Activated CD4-positive, alpha-beta T cell treated with anti-CD3 and anti-CD28 coated beads, Interleukin-2, Interleukin-6, amounts not matched to agents 100 ng/mL and 50 ng/mL, durations not matched to agents 16 hours and 8 hours (primary cell): Measurements from ENCODE around the gene MIS18A.
A peak's percentile ranks its signal among the peaks of the same experiment; 100 is the strongest.
"Not testable (repeated sequence)": the region's sequence is repeated elsewhere in the genome, so short reads cannot be mapped to it uniquely, and the experiment has no call there.

Experiments
- DNase-seq: peaks from one replicate; pipeline ENCODE4 v3.0.0-alpha.2; 2020

Gene MIS18A

DNA sequence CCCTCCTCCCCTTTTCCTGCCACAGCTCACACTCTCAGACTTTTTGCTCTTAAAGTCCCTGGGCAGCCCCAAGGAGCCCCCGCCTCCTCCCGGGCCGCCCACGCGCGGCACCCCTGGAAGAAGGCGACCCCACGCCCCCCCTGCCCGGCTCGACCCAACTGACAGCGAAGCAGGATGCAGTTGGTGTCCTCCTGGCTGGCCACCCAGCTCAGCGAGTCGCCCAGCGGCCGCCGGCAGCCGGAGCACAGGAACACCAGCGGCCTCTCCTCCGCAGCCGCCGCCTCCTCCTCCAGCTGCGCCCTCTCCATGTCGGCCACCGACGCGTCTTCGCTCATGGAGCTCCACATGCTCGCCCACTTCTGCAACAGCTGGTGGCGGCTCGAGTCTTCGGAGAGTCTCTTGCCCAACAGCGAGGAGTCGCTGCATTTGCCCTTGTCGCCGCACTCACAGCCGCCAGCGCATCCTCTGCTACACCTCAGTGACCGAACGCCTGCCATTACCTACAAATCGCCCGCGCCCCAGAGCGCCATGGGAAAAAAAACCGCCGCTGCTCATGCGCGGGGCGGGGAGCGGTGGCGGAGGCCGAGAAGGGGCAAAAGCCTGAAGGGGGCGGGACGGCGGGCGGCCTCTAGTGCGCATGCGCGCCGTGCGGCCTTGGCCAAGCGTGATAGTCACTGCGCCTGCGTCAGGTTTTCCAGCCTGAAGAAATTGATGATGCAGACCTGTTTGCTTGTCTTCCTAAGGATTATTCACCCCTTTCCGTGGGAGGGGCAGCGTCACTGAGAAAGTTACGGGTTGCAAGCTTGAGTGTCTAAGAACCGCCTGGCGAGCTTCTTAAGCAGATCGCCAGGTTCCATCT lies at the start of gene MIS18A:
Gene MIS18A, minus strand, starts transcription at position 532 of the 859 bp plus-strand sequence. Its CDS starts 35 bp downstream, at position 497.
- DNase-seq, result peak; percentile 98

GRCh38 chr21:32328595-32328994 lies 49.7 kb upstream of the MIS18A start:
- no peak for DNase-seq

DNA sequence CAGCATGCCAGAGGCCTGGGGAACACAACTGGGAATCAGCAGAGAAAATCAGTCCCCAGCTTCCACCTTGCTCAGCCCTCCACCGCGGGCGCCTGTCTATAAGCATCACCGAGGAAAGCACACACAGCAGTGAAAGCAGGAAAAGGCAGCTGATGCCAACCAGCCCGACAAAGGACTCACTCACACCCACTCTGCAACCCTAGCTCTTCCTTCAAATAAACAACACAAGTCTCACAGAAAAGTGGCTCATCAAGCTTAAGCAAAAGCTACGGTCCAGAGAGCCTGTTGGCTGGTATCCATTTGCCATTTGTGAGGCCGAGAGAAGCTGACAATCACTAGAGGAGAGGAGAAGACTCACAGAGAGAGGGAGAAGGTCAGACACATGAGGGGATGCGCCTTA lies 46.9 kb upstream of the MIS18A start:
- no peak for DNase-seq

DNA sequence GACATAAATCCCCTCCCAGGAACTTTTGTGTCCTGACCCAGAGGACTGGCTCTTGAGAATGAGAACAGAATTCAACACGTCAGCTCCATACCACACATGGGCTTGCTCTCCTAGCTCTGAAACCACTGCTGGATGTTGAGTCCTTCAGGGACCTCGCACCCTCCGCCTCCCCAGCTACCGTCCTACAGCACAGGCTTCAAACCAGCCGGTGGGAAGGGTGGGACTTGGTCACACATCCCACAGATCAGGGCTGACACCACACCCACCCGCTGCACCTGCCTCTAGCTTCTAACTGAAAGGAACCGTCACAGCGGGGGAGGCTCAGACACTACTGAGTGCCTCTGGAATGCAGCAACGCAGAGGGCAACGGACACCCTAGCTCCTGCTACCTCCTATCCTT lies 43.8 kb upstream of the MIS18A start:
- no peak for DNase-seq

DNA sequence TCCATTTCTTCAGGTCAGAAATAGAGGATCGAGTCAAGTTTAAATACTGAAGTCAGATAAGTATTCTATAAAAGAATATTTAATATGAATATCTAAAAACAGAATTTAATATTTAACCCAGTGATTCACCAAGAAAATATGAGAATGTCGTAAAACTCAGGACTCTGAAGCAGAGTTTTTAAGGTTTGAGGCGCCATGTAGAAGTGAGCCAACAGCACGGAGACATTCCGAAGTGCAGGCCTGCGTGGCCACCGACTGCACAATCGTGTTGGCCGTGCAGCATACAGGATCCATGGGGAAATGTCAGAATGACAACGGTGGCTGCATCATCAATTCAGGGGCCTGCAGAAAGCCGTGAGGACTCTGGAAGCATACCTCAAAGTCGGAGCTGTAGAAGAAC lies 43.3 kb upstream of the MIS18A start:
- no peak for DNase-seq

- no peak for DNase-seq
Observed at GRCh38 chr21:32321480-32321879, 42.6 kb upstream of the MIS18A start.

DNA sequence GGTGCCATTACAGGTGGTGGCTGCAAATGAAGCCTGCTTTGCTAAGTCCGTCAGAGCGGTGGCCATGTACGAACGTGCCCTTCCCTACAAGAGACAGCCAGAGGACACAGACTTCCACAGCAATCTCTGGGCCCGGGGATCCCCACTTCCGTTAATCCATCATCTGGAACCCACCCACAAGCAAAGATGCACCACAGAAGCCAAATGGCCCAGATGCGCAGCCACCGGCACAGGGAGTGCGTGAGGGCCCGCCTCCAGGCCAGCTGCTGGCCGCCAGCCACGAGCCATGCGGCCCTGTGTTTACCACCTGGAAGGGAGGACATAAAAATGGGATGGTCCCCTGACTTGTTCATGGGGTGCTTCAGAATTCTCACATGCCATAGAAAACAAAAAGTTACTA lies 41.9 kb upstream of the MIS18A start:
- DNase-seq, result no peak

DNA sequence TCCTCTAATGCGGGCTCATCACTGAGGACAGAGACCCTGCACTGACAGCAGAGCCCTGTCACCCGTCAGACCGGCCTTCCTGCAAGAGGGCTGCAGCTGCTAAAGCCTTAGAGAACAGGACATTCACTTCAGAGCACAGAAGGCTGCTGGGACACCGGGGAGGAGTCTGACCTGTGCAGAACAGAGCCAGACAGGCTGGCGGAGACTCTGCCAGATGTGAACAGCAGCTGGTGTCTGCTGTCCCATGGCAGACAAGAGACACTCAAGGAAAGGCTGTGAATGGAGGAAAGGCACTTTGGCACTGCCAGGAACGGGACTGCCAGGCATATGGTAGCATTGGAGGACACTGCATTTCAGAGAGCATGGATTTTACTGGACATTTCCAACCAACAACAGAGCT lies 41.2 kb upstream of the MIS18A start:
- no peak for DNase-seq

DNA sequence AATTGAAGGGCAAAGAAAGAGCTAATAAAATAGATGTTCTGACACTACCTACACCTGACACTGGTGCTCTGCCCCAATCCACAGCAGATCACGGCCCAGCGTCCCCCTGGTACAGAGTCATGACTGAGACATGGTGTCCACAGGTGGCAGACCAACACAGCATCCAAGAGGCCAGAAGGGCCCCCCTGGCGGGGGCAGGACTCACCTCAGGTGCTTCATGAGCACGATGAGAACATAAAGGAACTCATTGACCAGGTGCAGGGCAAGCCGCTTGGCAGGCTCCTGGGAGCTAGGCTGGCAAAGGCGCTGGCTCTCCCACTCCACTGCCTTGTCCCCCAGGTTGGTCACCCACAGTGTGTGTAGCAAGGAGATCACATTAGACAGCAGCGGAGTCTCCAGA lies 40.2 kb upstream of the MIS18A start:
- DNase-seq, result no peak

DNA sequence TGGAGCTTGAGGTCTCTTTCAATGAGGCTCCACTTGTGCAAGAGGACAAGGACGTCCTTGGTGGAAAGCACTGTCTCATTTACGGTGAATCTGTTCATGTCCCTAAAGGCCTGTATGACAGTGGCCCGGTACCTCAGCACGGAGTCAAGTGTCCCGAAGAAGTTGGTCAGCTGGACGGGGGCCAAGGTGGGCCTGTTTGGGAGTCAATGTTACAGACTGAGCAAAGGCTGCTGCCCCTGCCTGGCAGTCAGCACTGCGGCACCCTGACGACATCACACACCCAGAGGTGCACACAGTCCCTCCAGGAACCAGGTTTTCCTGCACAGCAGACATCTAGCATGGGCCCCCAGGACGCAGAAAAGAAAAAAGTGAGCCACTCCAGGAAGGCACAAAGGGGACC lies 38.9 kb upstream of the MIS18A start:
- no peak for DNase-seq

- no peak for DNase-seq
Observed at GRCh38 chr21:32316361-32317215, 37.7 kb upstream of the MIS18A start.

DNA sequence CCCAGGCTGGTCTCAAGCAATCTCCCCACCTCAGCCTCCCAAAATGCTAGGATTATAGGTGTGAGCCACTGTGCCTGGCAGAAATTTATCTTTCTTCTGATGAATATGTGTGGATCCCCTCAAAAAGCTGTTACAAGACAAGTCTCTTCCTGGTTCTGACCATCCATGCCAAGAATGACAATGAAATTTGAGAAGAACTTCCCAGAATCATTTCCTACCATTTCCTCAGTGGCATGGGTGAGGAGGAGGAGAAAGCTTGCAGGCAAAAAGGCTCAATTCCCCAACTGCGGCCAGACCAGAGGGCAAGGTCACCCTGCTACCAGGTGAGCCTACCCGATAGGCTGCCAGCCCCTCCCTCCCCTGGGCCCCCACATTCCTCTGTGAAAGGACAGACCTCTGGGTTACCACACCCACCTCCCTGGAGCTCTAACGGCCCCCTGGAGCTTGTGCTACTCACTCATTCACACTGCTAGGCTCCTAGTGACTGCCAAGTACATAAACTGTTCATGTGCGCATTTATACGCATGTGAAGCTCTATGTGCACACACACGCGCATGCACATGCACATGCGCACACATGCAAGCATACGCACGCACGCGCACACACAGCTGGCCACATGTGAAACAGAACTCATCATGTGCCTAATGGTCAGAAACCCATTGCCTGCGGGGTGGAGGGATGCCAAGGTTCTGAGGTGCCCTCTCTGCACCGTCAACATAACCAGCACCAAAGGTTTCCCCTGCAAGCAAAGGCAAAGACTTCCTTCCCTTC lies 36.8 kb upstream of the MIS18A start:
- no peak for DNase-seq

DNA sequence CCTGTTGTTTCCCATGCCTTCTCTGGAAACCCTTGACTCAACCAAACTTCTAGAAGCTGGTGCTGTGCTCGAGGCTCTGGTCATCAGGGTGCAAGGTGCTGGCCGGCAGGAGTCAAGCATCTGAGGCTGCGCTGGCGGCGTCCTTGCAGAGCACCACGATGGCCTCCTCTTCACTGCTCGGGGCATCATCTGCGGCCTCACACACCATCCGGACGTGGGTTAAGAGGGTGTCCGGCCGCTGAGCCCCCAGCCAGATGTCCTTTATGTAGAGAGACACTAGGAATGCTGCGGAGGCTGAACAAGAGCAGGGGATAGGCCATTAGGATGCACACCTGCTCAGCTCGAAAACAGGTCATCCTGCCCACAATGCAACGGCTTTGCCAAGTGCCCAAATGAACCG lies 36.0 kb upstream of the MIS18A start:
- no peak for DNase-seq

- DNase-seq, result no peak
Observed at GRCh38 chr21:32312976-32313375, 34.1 kb upstream of the MIS18A start.

DNA sequence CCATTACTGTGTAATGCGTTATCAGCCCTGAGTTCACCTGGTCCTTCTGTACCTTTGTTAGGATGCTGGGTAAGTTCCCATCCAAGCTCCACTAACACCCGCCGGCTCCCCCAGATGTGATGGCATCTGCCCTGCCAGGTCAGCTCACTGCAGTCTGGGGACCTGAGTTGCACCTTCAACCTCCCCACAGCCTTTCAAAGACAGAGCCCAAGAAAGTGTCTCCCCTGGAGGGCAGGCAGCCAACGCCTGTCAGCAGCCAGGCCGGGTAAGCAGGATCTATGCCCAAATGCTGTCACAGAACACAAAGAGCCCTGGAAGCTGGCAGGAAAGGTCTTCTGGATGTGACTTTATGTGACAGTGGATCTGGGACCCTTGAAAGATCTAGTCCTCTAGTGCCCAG lies 33.5 kb upstream of the MIS18A start:
- no peak for DNase-seq

- no peak for DNase-seq
Observed at GRCh38 chr21:32311621-32312020, 32.8 kb upstream of the MIS18A start.

DNA sequence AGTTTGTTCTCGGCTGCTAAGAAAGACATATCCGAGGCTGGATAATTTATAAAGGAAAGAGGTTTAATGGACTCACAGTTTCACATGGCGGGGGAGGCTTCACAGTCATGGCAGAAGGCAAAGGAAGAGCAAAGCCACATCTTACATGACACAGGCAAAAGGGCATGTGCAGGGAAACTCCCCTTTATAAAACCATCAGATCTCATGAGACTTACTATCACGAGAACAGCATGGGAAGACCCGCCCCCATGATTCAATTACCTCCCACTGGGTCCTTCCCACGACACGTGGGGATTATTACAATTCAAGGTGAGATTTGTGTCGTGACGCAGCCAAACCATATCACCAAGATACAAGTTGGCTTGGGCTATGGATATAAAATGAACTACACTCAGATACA lies 32.1 kb upstream of the MIS18A start:
- not testable (repeated sequence) for DNase-seq

DNA sequence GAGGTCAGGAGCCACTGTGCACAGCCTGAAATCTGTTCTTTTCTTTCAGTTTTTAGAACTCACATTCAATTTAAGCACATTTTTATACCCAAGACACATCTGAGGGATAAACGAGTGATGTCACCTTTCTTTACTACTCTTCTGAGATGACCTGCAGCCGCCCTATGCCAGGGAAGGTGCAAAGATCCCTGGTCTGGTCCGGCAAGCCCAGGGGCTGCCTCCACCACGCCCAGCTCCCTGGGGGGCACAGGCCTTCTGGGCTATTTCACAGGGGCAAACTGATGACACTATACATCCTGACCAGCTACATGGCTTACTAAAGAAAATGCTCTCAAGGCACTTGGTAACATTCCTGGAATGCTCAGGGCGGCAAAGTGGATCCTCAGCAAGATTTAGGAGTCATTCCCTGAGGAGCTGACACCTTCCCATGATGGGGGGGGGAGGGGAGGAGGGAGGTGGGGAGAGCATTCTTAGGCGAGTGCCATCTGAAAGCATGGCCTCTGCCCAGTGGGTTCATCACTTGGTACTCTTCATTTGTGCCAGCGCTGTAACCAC lies 31.1 kb upstream of the MIS18A start:
- no peak for DNase-seq

DNA sequence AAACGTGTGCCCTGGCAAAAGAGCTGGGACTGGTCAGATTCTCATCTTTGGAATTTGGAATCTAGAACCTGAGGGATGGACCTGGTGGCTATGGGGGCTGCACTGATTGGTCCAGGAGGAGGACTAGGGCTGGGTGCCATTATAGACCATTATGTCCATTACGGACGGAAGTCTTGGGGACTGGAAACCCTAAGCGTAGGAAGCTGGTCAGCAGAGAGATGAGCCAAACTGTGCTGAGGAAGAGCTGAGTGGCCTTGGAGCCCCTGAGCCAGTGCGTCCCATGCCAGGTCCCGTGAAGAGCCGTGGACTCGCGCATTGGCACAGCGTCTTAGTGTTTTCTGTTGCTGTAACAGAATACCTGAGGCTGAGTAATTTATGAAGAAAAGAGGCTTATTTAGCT lies 29.8 kb upstream of the MIS18A start:
- no peak for DNase-seq

- no peak for DNase-seq
Observed at GRCh38 chr21:32307706-32308105, 28.9 kb upstream of the MIS18A start.

- no peak for DNase-seq
Observed at GRCh38 chr21:32306021-32306780, 27.4 kb upstream of the MIS18A start.

DNA sequence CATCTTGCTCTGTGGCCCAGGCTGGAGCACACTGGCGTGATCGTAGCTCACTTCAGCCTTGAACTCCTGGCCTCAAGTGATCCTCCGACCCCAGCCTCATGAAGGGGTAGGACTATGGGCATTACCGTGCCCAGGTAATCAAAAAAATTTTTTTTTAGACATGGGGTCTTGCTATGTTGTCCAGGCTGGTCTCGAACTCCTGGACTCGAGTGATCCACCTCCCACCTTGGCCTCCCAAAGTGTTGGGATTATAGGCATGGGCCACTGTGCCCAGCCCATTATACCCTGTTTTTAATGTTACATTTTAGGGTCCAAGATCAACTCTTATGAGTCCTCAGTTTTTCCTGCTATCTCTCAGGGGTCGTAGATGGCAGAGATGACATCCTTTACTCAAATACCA lies 26.1 kb upstream of the MIS18A start:
- DNase-seq, result no peak
